B cell (primary cell): ENCODE data around the gene MAGI2. TPM values are rescaled to one million over a fixed set of nuclear protein-coding genes. Genes with fewer than 3 reads are reported as not detected.

Experiments
- ATAC-seq: fragments of 200-7000 bp; cut with Tn5 transposase; one replicate; pipeline ENCODE4 v1.10.0; 2021; ENCODE audit warnings: low read depth, mild to moderate bottlenecking, moderate number of reproducible peaks, moderate library complexity
- CTCF ChIA-PET: fragments of 350-600 bp; sonication (Branson Sonifier 250); formaldehyde crosslinking; loops from one replicate; lab custom pipeline; 2021; ENCODE audit warnings: antibody characterized with exemption, inconsistent platforms; lab: Charles Lee
- POLR2A ChIA-PET: fragments of 350-600 bp; sonication (Branson Sonifier 250); formaldehyde crosslinking; loops from one replicate; lab custom pipeline; 2021; ENCODE audit warnings: antibody characterized with exemption; lab: Charles Lee
- DNase-seq: peaks from one replicate; pipeline ENCODE4 v3.0.0; 2013
- H2AFZ ChIP-seq: 2 replicates; pipeline ENCODE4 v1.6.1; 2012; ENCODE audit warnings: mild to moderate bottlenecking, low read depth, low read length; ENCODE audit not compliant: insufficient read depth, poor library complexity, severe bottlenecking
- H3K27ac ChIP-seq, 2 donors: 1 replicate in 1 of 2; 2 replicates in 1 of 2; pipeline ENCODE4 v1.5.1; 2012 to 2013; ENCODE audit warnings: low read length in 2 of 2, mild to moderate bottlenecking in 2 of 2, moderate library complexity in 1 of 2
- H3K27me3 ChIP-seq, 4 experiments: fragments of 200-600 bp in 1 of 4; sonication (generic) in 1 of 4; replicated peaks in 1 of 4; 1 replicate in 2 of 4; 2 replicates in 2 of 4; pipeline versions ENCODE4 v1.6.1 to v1.7.0; 2013 to 2016; ENCODE audit warnings: low read length in 3 of 4, mild to moderate bottlenecking in 2 of 4, mixed read lengths in 1 of 4, moderate library complexity in 1 of 4; ENCODE audit not compliant: insufficient read depth in 4 of 4, control insufficient read depth in 3 of 4; ENCODE audit errors: control extremely low read depth in 1 of 4
- H3K36me3 ChIP-seq, 2 experiments: replicated peaks in 1 of 2; 1 replicate in 1 of 2; 2 replicates in 1 of 2; pipeline versions ENCODE4 v1.6.1 to v1.7.1; 2013; ENCODE audit warnings: low read length in 1 of 2; ENCODE audit not compliant: insufficient read depth in 2 of 2, control insufficient read depth in 1 of 2; ENCODE audit errors: control extremely low read depth in 1 of 2, extremely low read depth in 1 of 2
- H3K4me1 ChIP-seq, 2 donors: fragments of 200-600 bp in 1 of 2; sonication (generic) in 1 of 2; 1 replicate in 1 of 2; 2 replicates in 1 of 2; pipeline versions ENCODE4 v1.5.1 to v1.6.1; 2013 to 2017; ENCODE audit warnings: low read length in 2 of 2; ENCODE audit not compliant: control insufficient read depth in 2 of 2, insufficient read depth in 2 of 2
- H3K4me2 ChIP-seq: replicated peaks from 2 replicates; pipeline ENCODE3; 2012; ENCODE audit warnings: mild to moderate bottlenecking, low read depth, low read length; ENCODE audit not compliant: poor library complexity, severe bottlenecking
- H3K4me3 ChIP-seq, 5 experiments: fragments of 200-600 bp in 1 of 5; sonication (generic) in 1 of 5; 1 replicate in 3 of 5; 2 replicates in 2 of 5; pipeline versions ENCODE4 v1.5.1 to v1.7.0; 2011 to 2016; ENCODE audit warnings: low read length in 4 of 5, mild to moderate bottlenecking in 4 of 5, low read depth in 2 of 5, control low read depth in 1 of 5, moderate library complexity in 1 of 5; ENCODE audit not compliant: insufficient read depth in 1 of 5; ENCODE audit errors: control extremely low read depth in 1 of 5, extremely low read depth in 1 of 5
- H3K79me2 ChIP-seq: fragments of 200-600 bp; sonication (generic); one replicate; pipeline ENCODE4 v1.6.0; 2016; ENCODE audit warnings: low read length; ENCODE audit not compliant: control insufficient read depth, insufficient read depth
- H3K9ac ChIP-seq: fragments of 200-600 bp; sonication (generic); 2 replicates; pipeline ENCODE4 v1.6.1; 2017; ENCODE audit warnings: mild to moderate bottlenecking, low read length, moderate library complexity
- H3K9me3 ChIP-seq, 3 donors: one replicate each; pipeline versions ENCODE4 v1.6.1 to v1.7.1; 2013; ENCODE audit warnings: low read length in 2 of 3; ENCODE audit not compliant: control insufficient read depth in 2 of 3, insufficient read depth in 1 of 3; ENCODE audit errors: control extremely low read depth in 1 of 3
- H4K20me1 ChIP-seq: 2 replicates; pipeline ENCODE4 v1.6.0; 2012; ENCODE audit warnings: mild to moderate bottlenecking, low read length; ENCODE audit not compliant: insufficient read depth, control insufficient read depth, poor library complexity, severe bottlenecking
- H3K27ac Mint-ChIP-seq: one replicate; pipeline ENCODE4 v1.8.0; 2021; ENCODE audit warnings: mixed read lengths
- H3K27me3 Mint-ChIP-seq: one replicate; pipeline ENCODE4 v1.8.0; 2021; ENCODE audit warnings: mixed read lengths
- H3K4me1 Mint-ChIP-seq: one replicate; pipeline ENCODE4 v1.8.0; 2021; ENCODE audit warnings: mixed read lengths
- H3K4me3 Mint-ChIP-seq: one replicate; pipeline ENCODE4 v1.8.0; 2021; ENCODE audit warnings: mixed read lengths
- H3K9me3 Mint-ChIP-seq: one replicate; pipeline ENCODE4 v1.8.0; 2022; ENCODE audit warnings: mixed read lengths; ENCODE audit not compliant: insufficient read depth
- EZH2 ChIP-seq: IDR thresholded peaks from 2 replicates; pipeline ENCODE4 v1.6.1; 2012; ENCODE audit warnings: borderline replicate concordance, low read depth, mild to moderate bottlenecking, moderate library complexity, low read length; ENCODE audit not compliant: insufficient read depth, poor library complexity, severe bottlenecking
- WGBS: methylation state at CpG from one replicate; pipeline ENCODE4 v1.1.5; 2013; ENCODE audit warnings: missing lambda C conversion rate; ENCODE audit not compliant: insufficient coverage; 5-methylcytosine and 5-hydroxymethylcytosine counted together
- intact Hi-C: fragments of 100-400 bp; cut with micrococcal nuclease; formaldehyde crosslinking; loops from one replicate; pipeline ENCODE4 v1.10.0; 2022
- polyA plus RNA-seq: library from polyadenylated mRNA; depleted of rRNA; stranded (reverse); fragments of >200 nt; gene quantifications from 2 replicates; pipeline ENCODE4 v1.2.3, GENCODE V29; 2012
- total RNA-seq, 2 donors: library from RNA; stranded (reverse); fragments of 120-200 nt in 1 of 2; gene quantifications; 1 replicate in 1 of 2; 2 replicates in 1 of 2; pipeline versions ENCODE4 v1.2.3 to v1.2.4, GENCODE V29; 2013 to 2022
- TF ChIP-seq, protein P1 (sequence below): fragments of 200-600 bp; IDR thresholded peaks from one replicate; pipeline ENCODE4 v1.8.0; 2022; ENCODE audit warnings: antibody characterized with exemption, mild to moderate bottlenecking

The MAGI2 gene
- total and polyA plus RNA-seq, 2 donors (not counting 1 experiment from before 2014, with no cell fraction given) = 0.16 to 0.64 TPM

DNA sequence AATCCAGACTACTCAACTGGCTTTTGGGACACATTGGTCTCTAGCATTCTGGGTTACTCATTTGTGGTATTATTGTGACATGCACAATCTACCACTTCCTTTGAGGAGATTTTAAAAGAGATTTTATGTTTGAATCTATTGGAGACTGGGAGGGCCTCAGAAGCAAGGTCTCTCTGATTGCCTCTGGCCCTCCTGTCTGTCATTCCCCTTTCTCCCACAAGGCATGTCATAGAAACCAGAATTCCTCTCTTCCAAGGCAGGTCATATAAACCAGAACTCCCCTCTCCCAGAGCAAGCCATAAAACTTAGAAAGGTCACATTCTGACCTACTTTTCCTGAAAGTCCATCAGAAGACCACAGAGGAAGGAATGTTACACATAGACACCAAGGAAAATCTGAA is 877.2 kb downstream of the MAGI2 start:
- no peaks in the 10 kb centered on the region for H3K27me3 ChIP-seq
- ChIA-PET POLR2A (no interaction called here), CTCF (no interaction called here)
- Mint-ChIP-seq H3K4me3 (no peak overlapping the region), H3K27ac (no peak overlapping the region), H3K9me3 (no peaks in the 10 kb centered on the region), H3K4me1 (no peaks in the 10 kb centered on the region), H3K27me3 (no peaks in the 10 kb centered on the region)
- no peaks in the 10 kb centered on the region for H3K36me3 ChIP-seq
- no peak overlapping the region for H3K9ac ChIP-seq
- no peak overlapping the region for H3K27ac ChIP-seq
- TF ChIP-seq EZH2 = no peak
- TF ChIP-seq, protein P1, sequence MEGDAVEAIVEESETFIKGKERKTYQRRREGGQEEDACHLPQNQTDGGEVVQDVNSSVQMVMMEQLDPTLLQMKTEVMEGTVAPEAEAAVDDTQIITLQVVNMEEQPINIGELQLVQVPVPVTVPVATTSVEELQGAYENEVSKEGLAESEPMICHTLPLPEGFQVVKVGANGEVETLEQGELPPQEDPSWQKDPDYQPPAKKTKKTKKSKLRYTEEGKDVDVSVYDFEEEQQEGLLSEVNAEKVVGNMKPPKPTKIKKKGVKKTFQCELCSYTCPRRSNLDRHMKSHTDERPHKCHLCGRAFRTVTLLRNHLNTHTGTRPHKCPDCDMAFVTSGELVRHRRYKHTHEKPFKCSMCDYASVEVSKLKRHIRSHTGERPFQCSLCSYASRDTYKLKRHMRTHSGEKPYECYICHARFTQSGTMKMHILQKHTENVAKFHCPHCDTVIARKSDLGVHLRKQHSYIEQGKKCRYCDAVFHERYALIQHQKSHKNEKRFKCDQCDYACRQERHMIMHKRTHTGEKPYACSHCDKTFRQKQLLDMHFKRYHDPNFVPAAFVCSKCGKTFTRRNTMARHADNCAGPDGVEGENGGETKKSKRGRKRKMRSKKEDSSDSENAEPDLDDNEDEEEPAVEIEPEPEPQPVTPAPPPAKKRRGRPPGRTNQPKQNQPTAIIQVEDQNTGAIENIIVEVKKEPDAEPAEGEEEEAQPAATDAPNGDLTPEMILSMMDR = no peak
- no peak overlapping the region for H2AFZ ChIP-seq
- H3K4me3 ChIP-seq = no peak overlapping the region
- ATAC-seq (no peak), DNase-seq (no peak)
- H4K20me1 ChIP-seq = no peaks in the 10 kb centered on the region
- H3K4me2 ChIP-seq = no peak overlapping the region
- no peaks in the 10 kb centered on the region for H3K4me1 ChIP-seq
- H3K9me3 ChIP-seq = no peaks in the 10 kb centered on the region
- intact Hi-C loops = loop anchor here (10.0 kb wide), 1 partner anchor 59 kb away; no protein-coding TSS in a partner anchor
- H3K79me2 ChIP-seq = no peaks in the 10 kb centered on the region

- Mint-ChIP-seq H3K4me3 (no peak overlapping the region), H3K27ac (no peak overlapping the region), H3K9me3 (no peaks in the 10 kb centered on the region), H3K27me3 (no peaks in the 10 kb centered on the region), H3K4me1 (no peaks in the 10 kb centered on the region)
- Histone ChIP-seq H3K4me2 (no peak overlapping the region), H3K27me3 (no peaks in the 10 kb centered on the region), H2AFZ (no peak overlapping the region), H3K36me3 (no peaks in the 10 kb centered on the region), H3K4me3 (no peak overlapping the region), H3K9me3 (no peaks in the 10 kb centered on the region), H3K9ac (no peak overlapping the region), H3K79me2 (no peaks in the 10 kb centered on the region), H4K20me1 (no peaks in the 10 kb centered on the region), H3K4me1 (no peaks in the 10 kb centered on the region), H3K27ac (no peak overlapping the region)
- intact Hi-C loops = loop anchor here (10.0 kb wide), 1 partner anchor 64 kb away; no protein-coding TSS in a partner anchor
- CTCF ChIA-PET = no interaction called here
- TF ChIP-seq, protein P1 = no peak
- TF ChIP-seq EZH2 = no peak
- DNase-seq (no peak), ATAC-seq (no peak)
- POLR2A ChIA-PET = no interaction called here
- no CpG with 5 or more reads among the region's 1 CpG for WGBS
Observed at GRCh38 chr7:78571292-78571691, 882.2 kb downstream of the MAGI2 start.
